Upper lobe of right lung (tissue), 1 donor: ENCODE data around the gene STK31. TPM values are rescaled to one million over a fixed set of nuclear protein-coding genes. Genes with fewer than 3 reads are reported as not detected.

Experiments
- ATAC-seq: fragments of 200-7000 bp; cut with Tn5 transposase; one replicate; pipeline ENCODE4 v1.9.1; 2020; ENCODE audit warnings: mild to moderate bottlenecking, moderate library complexity
- DNase-seq: peaks from one replicate; pipeline ENCODE4 v3.0.0-alpha.2; 2020
- H3K27ac ChIP-seq: fragments of 200-600 bp; one replicate; pipeline ENCODE4 v1.8.0; 2022
- H3K27me3 ChIP-seq: fragments of 200-600 bp; one replicate; pipeline ENCODE4 v1.8.0; 2022; ENCODE audit warnings: mild to moderate bottlenecking
- H3K36me3 ChIP-seq: fragments of 200-600 bp; one replicate; pipeline ENCODE4 v1.8.0; 2022
- H3K4me1 ChIP-seq: fragments of 200-600 bp; one replicate; pipeline ENCODE4 v1.8.0; 2022
- H3K4me3 ChIP-seq: fragments of 200-600 bp; one replicate; pipeline ENCODE4 v1.8.0; 2022; ENCODE audit warnings: mild to moderate bottlenecking
- H3K9me3 ChIP-seq: fragments of 200-600 bp; one replicate; pipeline ENCODE4 v1.8.0; 2022
- intact Hi-C: fragments of 100-400 bp; cut with DNase I; formaldehyde crosslinking; loops from one replicate; pipeline ENCODE4 v1.11.0; 2022
- total RNA-seq: library from RNA; stranded (reverse); fragmentation: NEBNext Ultra II Directional; extraction: Animal tissue kit (Norgen Biotek cat#: 25700); gene quantifications from one replicate; pipeline ENCODE4 v1.2.1, GENCODE V29; 2021
- TF ChIP-seq, protein P1 (sequence below): fragments of 200-600 bp; IDR thresholded peaks from one replicate; pipeline ENCODE4 v1.8.0; 2022; ENCODE audit warnings: antibody characterized with exemption
- donor health status: DM: no; HTN: yes; CAD: no; lungs with severe emphysema.

STK31 gene
- total RNA-seq, 1 donor from 2014 or later, result 1.1 TPM

DNA sequence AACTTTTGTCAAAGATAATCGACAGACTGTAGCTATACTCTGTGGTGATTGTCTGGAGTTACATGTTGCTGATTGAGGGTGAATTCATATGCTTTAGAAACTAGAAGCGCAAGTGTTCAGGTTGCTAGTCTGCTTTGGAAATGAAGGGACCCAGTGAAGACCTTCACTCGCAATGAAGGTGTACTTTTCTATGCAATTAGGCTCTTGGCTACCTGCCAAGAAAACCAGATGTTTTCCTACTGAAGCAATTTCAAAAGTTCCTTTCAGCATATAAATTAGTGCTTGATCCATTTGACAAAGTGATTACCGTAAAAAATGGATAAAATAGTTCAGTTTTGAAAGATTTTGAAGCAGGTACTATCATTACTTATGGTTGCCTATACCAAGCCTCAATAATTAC is 10.0 kb upstream of the STK31 start:
- H3K9me3 ChIP-seq, result no peaks in the 10 kb centered on the region
- intact Hi-C loops, result no loop called here
- ATAC-seq (no peak), DNase-seq (no peak)
- TF ChIP-seq, protein P1, sequence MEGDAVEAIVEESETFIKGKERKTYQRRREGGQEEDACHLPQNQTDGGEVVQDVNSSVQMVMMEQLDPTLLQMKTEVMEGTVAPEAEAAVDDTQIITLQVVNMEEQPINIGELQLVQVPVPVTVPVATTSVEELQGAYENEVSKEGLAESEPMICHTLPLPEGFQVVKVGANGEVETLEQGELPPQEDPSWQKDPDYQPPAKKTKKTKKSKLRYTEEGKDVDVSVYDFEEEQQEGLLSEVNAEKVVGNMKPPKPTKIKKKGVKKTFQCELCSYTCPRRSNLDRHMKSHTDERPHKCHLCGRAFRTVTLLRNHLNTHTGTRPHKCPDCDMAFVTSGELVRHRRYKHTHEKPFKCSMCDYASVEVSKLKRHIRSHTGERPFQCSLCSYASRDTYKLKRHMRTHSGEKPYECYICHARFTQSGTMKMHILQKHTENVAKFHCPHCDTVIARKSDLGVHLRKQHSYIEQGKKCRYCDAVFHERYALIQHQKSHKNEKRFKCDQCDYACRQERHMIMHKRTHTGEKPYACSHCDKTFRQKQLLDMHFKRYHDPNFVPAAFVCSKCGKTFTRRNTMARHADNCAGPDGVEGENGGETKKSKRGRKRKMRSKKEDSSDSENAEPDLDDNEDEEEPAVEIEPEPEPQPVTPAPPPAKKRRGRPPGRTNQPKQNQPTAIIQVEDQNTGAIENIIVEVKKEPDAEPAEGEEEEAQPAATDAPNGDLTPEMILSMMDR, result no peak
- H3K4me3 ChIP-seq, result no peak overlapping the region
- H3K27ac ChIP-seq, result no peak overlapping the region
- H3K27me3 ChIP-seq, result no peaks in the 10 kb centered on the region
- no peaks in the 10 kb centered on the region for H3K4me1 ChIP-seq
- peaks cover 19% of the 10 kb centered on the region for H3K36me3 ChIP-seq

DNA sequence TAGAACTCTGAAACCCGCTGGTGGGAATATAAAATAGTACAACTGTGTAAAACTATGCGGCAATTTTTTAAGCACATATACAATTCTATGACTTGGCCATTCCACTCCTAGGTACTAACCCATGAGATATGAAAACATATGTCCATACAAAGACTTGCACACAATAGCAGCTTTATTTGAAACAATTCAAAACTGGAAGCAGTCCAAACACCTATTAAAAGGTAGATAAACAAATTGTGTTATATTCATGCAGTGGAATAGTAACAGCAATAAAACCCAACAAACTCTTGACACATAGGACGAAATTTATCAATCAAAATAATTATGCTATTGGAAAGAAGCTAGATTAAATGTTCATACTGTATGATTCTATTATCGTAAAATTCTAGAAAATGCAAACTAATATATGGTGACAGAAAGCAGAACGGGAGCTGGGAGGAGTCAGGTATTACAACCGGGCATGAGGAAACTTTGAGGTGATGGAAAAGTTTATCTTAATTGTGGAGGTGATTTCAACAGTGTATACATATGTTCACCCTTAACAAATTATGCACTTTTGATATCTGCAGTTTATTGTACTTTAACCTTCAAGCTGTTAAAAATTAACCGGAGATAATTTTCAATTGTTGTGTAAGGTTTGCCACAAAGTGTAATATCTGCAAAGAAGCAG is 803 bp upstream of the STK31 start:
- intact Hi-C loops, result no loop called here
- ATAC-seq, result no peak

DNA sequence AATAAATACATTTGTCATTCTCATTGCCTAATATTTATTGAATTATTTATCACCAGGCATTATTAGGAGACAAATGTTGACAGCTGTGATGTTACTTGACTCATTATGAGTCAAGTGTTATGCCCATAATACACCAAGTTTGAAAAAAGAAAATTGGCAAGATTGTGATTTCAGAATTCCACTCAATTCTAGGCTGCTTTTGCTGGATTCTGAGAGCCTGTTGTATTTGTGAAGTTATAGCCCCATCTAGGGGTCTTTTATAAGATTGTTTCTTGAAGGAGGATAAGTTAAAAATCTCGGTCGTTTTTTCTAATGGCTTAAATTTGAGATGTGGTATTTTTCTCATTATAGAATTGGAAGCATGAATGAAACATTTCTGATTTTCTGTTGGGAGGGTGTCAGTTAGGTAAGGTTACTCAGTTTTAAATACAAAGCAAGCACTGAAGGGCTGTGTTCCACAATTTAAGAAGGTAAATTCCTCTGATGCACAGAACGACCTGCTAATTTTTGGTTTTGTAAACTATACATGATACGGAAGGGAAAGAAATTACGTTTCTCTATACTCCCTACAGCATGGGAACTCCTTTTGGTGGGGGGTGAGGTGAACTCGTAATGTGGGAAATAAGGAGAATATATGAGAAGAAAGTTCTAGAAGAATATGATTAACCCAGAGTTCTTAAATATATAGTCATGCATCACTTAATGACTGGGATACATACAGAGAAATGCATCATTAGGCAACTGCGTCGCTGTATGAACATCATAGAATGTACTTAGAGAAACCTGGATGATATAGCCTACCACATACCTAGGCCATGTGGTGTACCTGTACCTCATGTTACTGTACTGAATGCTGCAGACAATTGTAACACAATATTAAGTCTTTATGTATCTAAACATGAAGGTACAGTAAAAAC is 2.6 kb downstream of the STK31 start:
- H3K27me3 ChIP-seq, result no peaks in the 10 kb centered on the region
- DNase-seq, result no peak
- no peak overlapping the region for H3K27ac ChIP-seq
- H3K9me3 ChIP-seq, result no peaks in the 10 kb centered on the region
- ATAC-seq, result peak; percentile 71
- no peaks in the 10 kb centered on the region for H3K36me3 ChIP-seq
- no peak overlapping the region for H3K4me3 ChIP-seq
- H3K4me1 ChIP-seq, result no peaks in the 10 kb centered on the region
- intact Hi-C loops, result loop anchor here (5.0 kb wide), 1 partner anchor 140 kb away; no protein-coding TSS in a partner anchor
- TF ChIP-seq, protein P1, result peak; percentile 65

More for the DNA sequence above, 803 bp upstream of the STK31 start:
- Histone ChIP-seq H3K27me3 (no peaks in the 10 kb centered on the region), H3K4me1 (no peaks in the 10 kb centered on the region), H3K4me3 (no peak overlapping the region), H3K27ac (no peak overlapping the region), H3K9me3 (no peaks in the 10 kb centered on the region), H3K36me3 (no peaks in the 10 kb centered on the region)
- no peak for DNase-seq
- TF ChIP-seq, protein P1, result no peak

DNA sequence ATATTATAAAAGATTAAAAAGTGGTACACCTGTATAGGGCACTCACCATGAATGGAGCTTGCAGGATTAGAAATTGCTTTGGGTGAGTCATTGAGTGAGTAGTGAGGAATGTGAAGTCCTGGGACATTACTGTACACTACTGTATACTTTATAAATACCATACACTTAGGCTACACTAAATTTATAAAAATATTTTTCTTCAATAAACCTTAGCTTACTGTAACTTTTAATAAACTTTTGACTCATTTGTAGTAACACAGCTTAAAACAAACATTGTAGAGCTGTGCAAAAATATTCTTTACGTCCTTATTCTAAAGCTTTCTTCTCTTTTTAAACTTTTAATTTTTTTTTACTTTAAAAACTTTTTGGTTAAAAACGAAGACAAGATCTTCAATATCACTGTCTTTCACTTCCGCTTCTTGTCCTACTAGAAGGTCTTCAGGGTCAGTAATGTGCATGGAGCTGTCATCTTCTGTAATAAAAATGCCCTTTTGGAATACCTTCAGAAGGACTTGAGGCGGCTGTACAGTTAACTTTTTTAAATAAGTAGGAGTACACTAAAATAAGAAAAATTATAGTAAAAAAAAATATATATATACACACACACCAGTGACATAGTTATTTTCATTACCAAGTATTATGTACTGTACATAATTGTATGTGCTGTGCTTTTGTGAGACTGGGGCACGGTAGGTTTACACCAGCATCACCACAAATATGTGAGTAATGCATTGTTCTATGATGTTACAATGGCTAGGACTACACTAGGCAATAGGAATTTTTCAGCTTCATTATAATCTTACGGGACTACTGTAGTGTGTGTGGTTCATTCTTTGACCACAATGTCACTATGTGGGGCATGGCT is 3.5 kb downstream of the STK31 start:
- no peaks in the 10 kb centered on the region for H3K9me3 ChIP-seq
- TF ChIP-seq, protein P1, result no peak
- ATAC-seq (peak; percentile 41), DNase-seq (no peak)
- no peak overlapping the region for H3K27ac ChIP-seq
- H3K4me1 ChIP-seq, result no peaks in the 10 kb centered on the region
- H3K4me3 ChIP-seq, result no peak overlapping the region
- no peaks in the 10 kb centered on the region for H3K27me3 ChIP-seq
- no peaks in the 10 kb centered on the region for H3K36me3 ChIP-seq
- intact Hi-C loops, result loop anchor here (5.0 kb wide), 1 partner anchor 141 kb away; no protein-coding TSS in a partner anchor

DNA sequence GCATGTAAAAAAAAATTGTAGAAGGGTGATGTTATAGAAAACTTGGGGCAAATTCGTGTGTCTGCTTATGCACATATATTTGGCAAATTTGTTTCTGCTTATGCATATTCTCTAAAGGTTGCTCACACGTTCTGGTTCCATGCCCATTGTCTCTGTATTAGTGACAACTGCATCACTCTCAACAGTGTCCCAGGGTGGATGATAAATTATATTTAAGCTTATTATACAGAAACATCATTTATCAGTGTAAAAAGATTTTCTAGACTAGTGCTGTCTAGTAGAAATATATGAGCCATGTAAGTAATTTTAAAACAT is 4.1 kb downstream of the STK31 start:
- DNase-seq (no peak), ATAC-seq (no peak)
- H3K36me3 ChIP-seq, result no peaks in the 10 kb centered on the region
- H3K4me3 ChIP-seq, result no peak overlapping the region
- TF ChIP-seq, protein P1, result no peak
- no peaks in the 10 kb centered on the region for H3K4me1 ChIP-seq
- intact Hi-C loops, result loop anchor here (5.0 kb wide), 1 partner anchor 142 kb away; no protein-coding TSS in a partner anchor
- H3K27me3 ChIP-seq, result no peaks in the 10 kb centered on the region
- H3K27ac ChIP-seq, result no peak overlapping the region
- H3K9me3 ChIP-seq, result no peaks in the 10 kb centered on the region
